K562 (cell line): Measurements from ENCODE around the gene ATXN3L. TPM values are rescaled to one million over a fixed set of nuclear protein-coding genes. Genes with fewer than 3 reads are reported as not detected.

Source experiments
- ATAC-seq: fragments of 200-7000 bp; cut with Tn5 transposase; 3 replicates; pipeline ENCODE4 v1.9.1; 2020; ENCODE audit warnings: moderate library complexity
- BruUV-seq: library from RNA; stranded (reverse); fragments of 400-500 nt; replicated peaks from 2 replicates; lab custom pipeline; 2021; lab: Mats Ljungman, UMichigan
- CTCF ChIA-PET: fragments of 300-600 bp; formaldehyde crosslinking; extraction: SDS; loops from one replicate; lab custom pipeline; 2021; ENCODE audit warnings: low intra/inter-chr PET ratio; lab: Yijun Ruan, JAX
- POLR2A ChIA-PET: fragments of 300-600, 350-650 bp; sonication (Branson Sonifier 250); formaldehyde crosslinking; extraction: SDS; loops from one replicate; lab custom pipeline; 2021; ENCODE audit warnings: antibody characterized with exemption, inconsistent platforms; lab: Yijun Ruan, JAX
- DNase-seq, 4 experiments: peaks; one replicate each; pipeline versions ENCODE4 v3.0.0 to v3.0.0-alpha.2; 2011 to 2018; ENCODE audit warnings: low spot score in 3 of 4, mixed read lengths in 3 of 4; ENCODE audit errors: extremely low read depth in 1 of 4
- FAIRE-seq: peaks from 2 replicates; lab custom pipeline; 2011; peaks lifted over from hg19 to GRCh38; lab: Jason Lieb, UNC
- H2AFZ ChIP-seq: 2 replicates; pipeline ENCODE4 v1.6.0; 2011; ENCODE audit warnings: low read depth, low read length, control low read depth, inconsistent platforms
- H3K27ac ChIP-seq: fragments of 200-600 bp; 3 replicates; pipeline ENCODE4 v1.8.0; 2011; ENCODE audit warnings: low read depth, mild to moderate bottlenecking, control low read depth, inconsistent platforms, low read length, moderate library complexity, mixed read lengths; ENCODE audit errors: extremely low read depth
- H3K27me3 ChIP-seq, 2 experiments: fragments of 300-600 bp in 1 of 2; 2 replicates in 1 of 2; 3 replicates in 1 of 2; pipeline versions ENCODE4 v1.6.0 to v1.8.0; 2011; ENCODE audit warnings: inconsistent platforms in 2 of 2, low read length in 2 of 2, mild to moderate bottlenecking in 1 of 2, mixed read lengths in 1 of 2, moderate library complexity in 1 of 2; ENCODE audit not compliant: control insufficient read depth in 2 of 2, insufficient read depth in 2 of 2
- H3K36me3 ChIP-seq: fragments of 300-600 bp; 3 replicates; pipeline ENCODE4 v1.8.0; 2011; ENCODE audit warnings: mild to moderate bottlenecking, low read length, inconsistent platforms; ENCODE audit not compliant: control insufficient read depth, insufficient read depth
- H3K4me1 ChIP-seq, 2 experiments: fragments of 200-600 bp in 1 of 2; replicated peaks in 1 of 2; 2 replicates in 1 of 2; 3 replicates in 1 of 2; pipeline versions ENCODE4 v1.5.1 to v1.8.0; 2011; ENCODE audit warnings: inconsistent platforms in 2 of 2, low read length in 2 of 2, mild to moderate bottlenecking in 1 of 2, mixed read lengths in 1 of 2, moderate library complexity in 1 of 2; ENCODE audit not compliant: control insufficient read depth in 2 of 2, insufficient read depth in 2 of 2
- H3K4me2 ChIP-seq: 2 replicates; pipeline ENCODE4 v1.6.1; 2011; ENCODE audit warnings: low read length, control low read depth, inconsistent platforms, mixed read lengths; ENCODE audit not compliant: insufficient read depth
- H3K4me3 ChIP-seq: fragments of 200-600 bp; sonication (generic), shearing (Covaris generic); 2 replicates; pipeline ENCODE4 v1.5.1; 2016; ENCODE audit warnings: control low read depth, inconsistent platforms
- H3K79me2 ChIP-seq: fragments of 200-600 bp; 3 replicates; pipeline ENCODE4 v1.8.0; 2011; ENCODE audit warnings: low read length, inconsistent platforms; ENCODE audit not compliant: control insufficient read depth, insufficient read depth
- H3K9ac ChIP-seq, 2 experiments: 2 replicates each; pipeline versions ENCODE4 v1.6.0 to v1.6.1; 2011; ENCODE audit warnings: low read depth in 2 of 2, low read length in 2 of 2, control low read depth in 1 of 2, inconsistent platforms in 1 of 2, mild to moderate bottlenecking in 1 of 2, mixed read lengths in 1 of 2; ENCODE audit not compliant: insufficient read depth in 1 of 2
- H3K9me1 ChIP-seq: one replicate; pipeline ENCODE4 v1.6.0; 2011; ENCODE audit warnings: inconsistent platforms, mild to moderate bottlenecking, low read length, moderate library complexity; ENCODE audit not compliant: control insufficient read depth, insufficient read depth
- H3K9me3 ChIP-seq: replicated peaks from 2 replicates; pipeline ENCODE4 v1.5.1; 2011; ENCODE audit warnings: low read depth, low read length, inconsistent platforms; ENCODE audit not compliant: control insufficient read depth, insufficient read depth
- H4K20me1 ChIP-seq: replicated peaks from 2 replicates; pipeline ENCODE4 v1.6.1; 2011; ENCODE audit warnings: low read length, inconsistent platforms, mixed read lengths; ENCODE audit not compliant: control insufficient read depth, insufficient read depth
- BCL6 ChIP-seq: fragments of 250-450 bp; sonication (Bioruptor Pico); IDR thresholded peaks from 2 replicates; pipeline ENCODE4 v1.4.0; 2020
- CTCFL ChIP-seq: IDR thresholded peaks from 2 replicates; pipeline ENCODE4 v1.6.1; 2011; ENCODE audit warnings: borderline replicate concordance, low read depth, mild to moderate bottlenecking, moderate library complexity, low read length; ENCODE audit not compliant: insufficient read depth, poor library complexity, severe bottlenecking
- ELF1 ChIP-seq: fragments of 200-800 bp; sonication (Bioruptor generic); IDR thresholded peaks from 2 replicates; pipeline ENCODE4 v1.6.1; 2016; ENCODE audit warnings: missing genetic modification characterization, missing compliant biosample characterization
- HNRNPK ChIP-seq: fragments of 200-400 bp; formaldehyde crosslinking; IDR thresholded peaks from one replicate; pipeline ENCODE4 v1.6.1; 2018; ENCODE audit warnings: mild to moderate bottlenecking, low read depth, low read length; ENCODE audit not compliant: poor library complexity, severe bottlenecking
- RFX5 ChIP-seq: IDR thresholded peaks from 2 replicates; pipeline ENCODE4 v1.6.1; 2011; ENCODE audit warnings: low read depth, mild to moderate bottlenecking, improper control_type of control experiment, low read length
- STAG1 ChIP-seq: sonication (generic); formaldehyde crosslinking; IDR thresholded peaks from 2 replicates; pipeline ENCODE4 v1.5.0; 2020; ENCODE audit warnings: missing genetic modification reagents, borderline replicate concordance
- ZFP36 ChIP-seq: fragments of 150-350 bp; IDR thresholded peaks from 2 replicates; pipeline ENCODE4 v1.6.1; 2018; ENCODE audit warnings: low read length, low read depth; ENCODE audit not compliant: partially characterized antibody
- ZNF282 ChIP-seq: sonication (generic); formaldehyde crosslinking; IDR thresholded peaks from 2 replicates; pipeline ENCODE4 v1.8.1; 2023; ENCODE audit warnings: missing genetic modification reagents
- WGBS: fragments of 100-300 bp; shearing (Covaris generic); methylation state at CpG from one replicate; pipeline ENCODE4 v1.1.6; 2016; ENCODE audit warnings: low coverage, mixed read lengths; ENCODE audit not compliant: insufficient coverage; ENCODE audit errors: missing lambda C conversion rate; 5-methylcytosine and 5-hydroxymethylcytosine counted together
- in situ Hi-C: fragments of 300-500 bp; cut with MboI; formaldehyde crosslinking; loops from 4 replicates; pipeline ENCODE4 v1.15.0; 2018; ENCODE audit warnings: inconsistent platforms, mixed read lengths
- intact Hi-C: fragments of 100-400 bp; cut with micrococcal nuclease; formaldehyde crosslinking; loops from 2 replicates; pipeline ENCODE4 v1.14.2; 2022
- polyA plus RNA-seq, 8 experiments: library from polyadenylated mRNA; depleted of rRNA in 4 of 8; stranded (reverse) in 5 of 8; unstranded in 3 of 8; fragments of >200 nt; fragmentation: Nextera tagmentation in 2 of 8; fragmentation: Illumina TruSeq in 1 of 8; extraction: Ambion mirVana in 2 of 8; extraction: Trizol in 1 of 8; gene quantifications; 2 replicates each; pipeline versions ENCODE4 v1.2.1 to v1.2.3, GENCODE V29; 2011 to 2014; ENCODE audit warnings: inconsistent platforms in 1 of 8, missing spikeins in 1 of 8
- total RNA-seq, 7 experiments: library from RNA; depleted of rRNA in 6 of 7; stranded (reverse); fragments of >200 nt in 6 of 7; fragmentation: Illumina TruSeq in 2 of 7; extraction: Trizol in 2 of 7; gene quantifications; 2 replicates each; pipeline versions ENCODE4 v1.2.1 to v1.2.3, GENCODE V29; 2011 to 2021; ENCODE audit warnings: low replicate concordance in 1 of 7

Gene ATXN3L
- total and polyA plus RNA-seq, 9 of the 15 experiments (the other 6 are each of a cell fraction or from before 2014, with no cell fraction given) = 0.04 to 0.31 TPM; not detected in 7

- WGBS = 57% methylated on average over 1 of the region's 1 CpG
- no peak for DNase-seq
- Histone ChIP-seq H3K9me1 (no peaks in the 10 kb centered on the region), H4K20me1 (no peaks in the 10 kb centered on the region), H3K9me3 (no peaks in the 10 kb centered on the region), H3K36me3 (no peaks in the 10 kb centered on the region), H3K4me2 (no peak overlapping the region), H3K27me3 (no peaks in the 10 kb centered on the region), H2AFZ (no peak overlapping the region), H3K79me2 (no peaks in the 10 kb centered on the region), H3K9ac (no peak overlapping the region), H3K4me1 (no peaks in the 10 kb centered on the region; a peak in 2 of 5 replicates), H3K27ac (no peak overlapping the region), H3K4me3 (no peak overlapping the region)
- ChIA-PET POLR2A (no interaction called here), CTCF (no interaction called here)
- no TSS peak for BruUV-seq
- FAIRE-seq = no peak
- in situ Hi-C loops = no loop called here
- intact Hi-C loops = no loop called here
- no peak for ATAC-seq
- TF ChIP-seq ZFP36 (no peak), HNRNPK (no peak), ZNF282 (no peak), ELF1 (tag) (no peak), BCL6 (CRISPR knock-in tag) (no peak), STAG1 (CRISPR knock-in tag) (no peak), RFX5 (no peak), CTCFL (no peak)
These were observed 51.0 kb downstream of the ATXN3L start for GRCh38 chrX:13268874-13269273.

Other genes with a start within 250 kb of the ATXN3L start
- gene EGFL6, start 249.5 kb upstream of the ATXN3L start, total RNA-seq (2014; rRNA removed) = not detected in 2 replicates
- not detected in 2 replicates for gene EGFL6, start 249.5 kb upstream of the ATXN3L start, total RNA-seq (2014; rRNA removed; fragmentation: Illumina TruSeq; extraction: Trizol)
- gene EGFL6, start 249.5 kb upstream of the ATXN3L start, total RNA-seq (2015; rRNA removed; fragmentation: Illumina TruSeq; extraction: Trizol) = not detected in 2 replicates
- gene EGFL6, start 249.5 kb upstream of the ATXN3L start, total RNA-seq (2021) = not detected in 2 replicates
- not detected in 2 replicates for gene EGFL6, start 249.5 kb upstream of the ATXN3L start, polyA plus RNA-seq (2011; rRNA removed)
- gene EGFL6, start 249.5 kb upstream of the ATXN3L start, polyA plus RNA-seq (2014; fragmentation: Illumina TruSeq; extraction: Trizol) = not detected in 2 replicates
- gene EGFL6, start 249.5 kb upstream of the ATXN3L start, polyA plus RNA-seq (2014; fragmentation: Nextera tagmentation; extraction: Ambion mirVana) = under 1 TPM in 1 of 2 experiments, not detected in 1; 0.01 TPM
- not detected in 2 replicates for gene EGFL6, start 249.5 kb upstream of the ATXN3L start, polyA plus RNA-seq (2014; rRNA removed)